ENCODE measurements around the gene NOC3L.

GRCh38 chr10:94344522-94345122, 18.1 kb downstream of the NOC3L start:
- no peak for TF ChIP-seq CTCF (IDR thresholded peaks at IDR 0.05; ENCODE audit: insufficient read depth, low read depth, low read length)
- no peak for TF ChIP-seq EZH2 (IDR thresholded peaks at IDR 0.05; ENCODE audit: insufficient read depth, low read length)
